Measurements from ENCODE around the gene SNN. TPM values are rescaled to one million over a fixed set of nuclear protein-coding genes. Genes with fewer than 3 reads are reported as not detected.

Gene SNN
- total RNA-seq, 1 experiment from 2014 or later = 65.2 TPM

DNA sequence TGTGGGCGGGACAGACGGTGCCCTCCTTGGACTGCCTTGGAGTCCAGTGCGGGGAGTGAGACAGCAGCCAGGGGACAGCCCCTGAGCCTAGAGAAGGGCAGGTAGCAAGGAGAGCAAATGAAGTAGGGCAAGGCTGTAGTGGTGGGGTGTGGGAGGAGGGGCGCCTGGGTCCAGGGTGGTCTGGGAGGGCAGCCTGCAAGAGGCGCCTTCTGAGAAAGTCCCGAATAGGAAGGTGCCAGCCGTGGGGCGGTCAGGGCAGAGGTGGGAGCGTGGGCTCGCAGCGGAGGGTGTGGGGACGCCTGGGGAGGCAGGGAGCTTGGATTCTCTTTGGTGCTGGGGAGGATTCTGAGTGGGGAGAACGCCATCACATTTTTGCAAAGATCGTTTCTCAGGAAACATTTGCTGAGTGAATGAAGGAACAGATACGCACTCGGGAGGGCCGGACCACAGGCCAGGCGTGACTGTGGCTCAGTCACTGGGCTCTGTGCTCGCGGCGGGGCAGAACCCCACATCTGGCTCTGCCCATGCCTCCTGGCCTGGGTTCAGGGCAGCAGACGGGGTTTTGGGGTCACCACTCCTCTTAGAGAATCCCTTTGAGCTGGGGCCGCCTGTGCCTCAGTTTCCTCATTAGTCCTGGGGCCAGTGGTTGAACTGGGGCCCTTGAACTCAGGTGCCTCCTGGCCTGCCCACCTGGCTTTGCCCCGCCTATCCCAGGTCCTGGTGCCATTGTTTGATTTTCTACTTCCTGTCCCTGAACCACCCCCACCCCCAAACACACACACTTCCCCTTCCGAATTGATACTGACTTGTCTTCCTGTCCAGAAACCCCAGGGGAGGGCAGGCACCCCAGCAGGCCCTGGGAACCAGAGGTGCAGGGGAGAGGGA, 4.2 kb downstream of the SNN start (continued):
- no peak for TF ChIP-seq ZNF232 (CRISPR knock-in tag; IDR thresholded peaks at IDR 0.05)

DNA sequence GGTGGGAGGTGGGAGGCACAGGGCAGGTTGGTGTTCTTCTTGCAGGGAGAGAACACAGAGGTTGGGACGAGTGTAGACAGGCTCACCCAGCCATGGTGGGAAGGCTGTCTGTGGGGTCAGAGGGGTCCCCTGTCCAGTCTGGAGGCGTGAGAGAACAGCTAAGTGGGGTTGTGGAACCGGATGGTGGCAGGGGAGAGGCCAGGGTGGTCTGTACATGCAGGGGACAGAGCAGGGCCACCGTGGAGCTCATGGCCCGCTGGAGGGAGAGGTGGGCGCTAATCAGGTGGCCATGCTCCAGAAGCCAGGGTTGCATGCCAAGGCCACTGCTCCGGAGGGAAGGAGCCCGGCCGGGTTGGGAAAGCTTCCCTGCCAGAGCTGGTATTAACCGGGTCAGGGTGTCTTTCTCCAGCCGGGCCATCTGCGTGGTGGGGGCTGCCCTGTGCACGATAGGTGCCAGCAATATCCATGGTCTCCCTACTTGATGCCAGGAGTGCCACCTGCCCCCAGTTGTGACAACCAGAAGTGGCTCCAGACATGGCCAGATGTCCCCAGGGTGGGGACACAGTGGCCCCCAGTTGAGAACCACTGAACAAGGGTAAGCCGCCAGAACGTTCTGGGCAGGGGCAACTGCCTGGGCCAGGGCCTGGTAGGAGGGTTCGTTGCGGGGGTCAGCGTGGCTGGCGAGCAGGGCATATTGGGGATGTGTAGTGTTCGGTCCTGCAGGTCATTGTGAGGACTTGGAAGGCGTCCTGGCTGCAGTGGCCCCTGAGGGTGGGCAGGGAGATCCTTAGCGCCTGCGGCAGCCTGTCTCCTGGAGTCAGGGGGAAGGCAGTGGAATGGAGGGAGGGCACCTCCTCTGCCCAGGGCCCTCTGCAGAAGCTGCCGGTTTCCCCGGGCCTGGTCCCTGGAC, 5.1 kb downstream of the SNN start:
- Mint-ChIP-seq H3K27me3 (ENCODE audit: low read depth) (no peaks in the 10 kb centered on the region), H3K9me3 (no peaks in the 10 kb centered on the region), H3K4me1 (peaks cover 53% of the 10 kb centered on the region), H3K27ac (peak overlapping the region; percentile 86), H3K4me3 (no peak overlapping the region), H3K36me3 (peaks cover 23% of the 10 kb centered on the region)
- DNase-seq (ENCODE audit: low spot score) = no peak
- TF ChIP-seq TCF7 (CRISPR knock-in tag; IDR thresholded peaks at IDR 0.05; ENCODE audit: low read depth) (no peak), TP53 (CRISPR knock-in tag; IDR thresholded peaks at IDR 0.05) (no peak), SMAD3 (CRISPR knock-in tag; IDR thresholded peaks at IDR 0.05; ENCODE audit: borderline replicate concordance) (no peak), NFE2L1 (CRISPR knock-in tag; IDR thresholded peaks at IDR 0.05) (no peak), NFATC4 (CRISPR knock-in tag; IDR thresholded peaks at IDR 0.05) (no peak), ELF4 (CRISPR knock-in tag; IDR thresholded peaks at IDR 0.05; ENCODE audit: low read depth) (no peak), JAZF1 (CRISPR knock-in tag; IDR thresholded peaks at IDR 0.05) (no peak), TEAD1 (CRISPR knock-in tag; IDR thresholded peaks at IDR 0.05) (no peak), HMGA2 (CRISPR knock-in tag; IDR thresholded peaks at IDR 0.05) (no peak)
- TF ChIP-seq, protein P1, sequence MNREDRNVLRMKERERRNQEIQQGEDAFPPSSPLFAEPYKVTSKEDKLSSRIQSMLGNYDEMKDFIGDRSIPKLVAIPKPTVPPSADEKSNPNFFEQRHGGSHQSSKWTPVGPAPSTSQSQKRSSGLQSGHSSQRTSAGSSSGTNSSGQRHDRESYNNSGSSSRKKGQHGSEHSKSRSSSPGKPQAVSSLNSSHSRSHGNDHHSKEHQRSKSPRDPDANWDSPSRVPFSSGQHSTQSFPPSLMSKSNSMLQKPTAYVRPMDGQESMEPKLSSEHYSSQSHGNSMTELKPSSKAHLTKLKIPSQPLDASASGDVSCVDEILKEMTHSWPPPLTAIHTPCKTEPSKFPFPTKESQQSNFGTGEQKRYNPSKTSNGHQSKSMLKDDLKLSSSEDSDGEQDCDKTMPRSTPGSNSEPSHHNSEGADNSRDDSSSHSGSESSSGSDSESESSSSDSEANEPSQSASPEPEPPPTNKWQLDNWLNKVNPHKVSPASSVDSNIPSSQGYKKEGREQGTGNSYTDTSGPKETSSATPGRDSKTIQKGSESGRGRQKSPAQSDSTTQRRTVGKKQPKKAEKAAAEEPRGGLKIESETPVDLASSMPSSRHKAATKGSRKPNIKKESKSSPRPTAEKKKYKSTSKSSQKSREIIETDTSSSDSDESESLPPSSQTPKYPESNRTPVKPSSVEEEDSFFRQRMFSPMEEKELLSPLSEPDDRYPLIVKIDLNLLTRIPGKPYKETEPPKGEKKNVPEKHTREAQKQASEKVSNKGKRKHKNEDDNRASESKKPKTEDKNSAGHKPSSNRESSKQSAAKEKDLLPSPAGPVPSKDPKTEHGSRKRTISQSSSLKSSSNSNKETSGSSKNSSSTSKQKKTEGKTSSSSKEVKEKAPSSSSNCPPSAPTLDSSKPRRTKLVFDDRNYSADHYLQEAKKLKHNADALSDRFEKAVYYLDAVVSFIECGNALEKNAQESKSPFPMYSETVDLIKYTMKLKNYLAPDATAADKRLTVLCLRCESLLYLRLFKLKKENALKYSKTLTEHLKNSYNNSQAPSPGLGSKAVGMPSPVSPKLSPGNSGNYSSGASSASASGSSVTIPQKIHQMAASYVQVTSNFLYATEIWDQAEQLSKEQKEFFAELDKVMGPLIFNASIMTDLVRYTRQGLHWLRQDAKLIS (CRISPR knock-in tag; IDR thresholded peaks at IDR 0.05; ENCODE audit: borderline replicate concordance) = no peak
- TF ChIP-seq, protein P2, sequence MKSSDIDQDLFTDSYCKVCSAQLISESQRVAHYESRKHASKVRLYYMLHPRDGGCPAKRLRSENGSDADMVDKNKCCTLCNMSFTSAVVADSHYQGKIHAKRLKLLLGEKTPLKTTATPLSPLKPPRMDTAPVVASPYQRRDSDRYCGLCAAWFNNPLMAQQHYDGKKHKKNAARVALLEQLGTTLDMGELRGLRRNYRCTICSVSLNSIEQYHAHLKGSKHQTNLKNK (CRISPR knock-in tag; IDR thresholded peaks at IDR 0.05) = no peak
- no peak for ATAC-seq
- ChIA-PET POLR2A (no interaction called here), CTCF (interaction anchor here (0.6 to 2.1 kb wide), 3 partner anchors 31 to 411 kb away, joined by 3 to 7 read pairs (median 4); no protein-coding TSS in a partner anchor)

DNA sequence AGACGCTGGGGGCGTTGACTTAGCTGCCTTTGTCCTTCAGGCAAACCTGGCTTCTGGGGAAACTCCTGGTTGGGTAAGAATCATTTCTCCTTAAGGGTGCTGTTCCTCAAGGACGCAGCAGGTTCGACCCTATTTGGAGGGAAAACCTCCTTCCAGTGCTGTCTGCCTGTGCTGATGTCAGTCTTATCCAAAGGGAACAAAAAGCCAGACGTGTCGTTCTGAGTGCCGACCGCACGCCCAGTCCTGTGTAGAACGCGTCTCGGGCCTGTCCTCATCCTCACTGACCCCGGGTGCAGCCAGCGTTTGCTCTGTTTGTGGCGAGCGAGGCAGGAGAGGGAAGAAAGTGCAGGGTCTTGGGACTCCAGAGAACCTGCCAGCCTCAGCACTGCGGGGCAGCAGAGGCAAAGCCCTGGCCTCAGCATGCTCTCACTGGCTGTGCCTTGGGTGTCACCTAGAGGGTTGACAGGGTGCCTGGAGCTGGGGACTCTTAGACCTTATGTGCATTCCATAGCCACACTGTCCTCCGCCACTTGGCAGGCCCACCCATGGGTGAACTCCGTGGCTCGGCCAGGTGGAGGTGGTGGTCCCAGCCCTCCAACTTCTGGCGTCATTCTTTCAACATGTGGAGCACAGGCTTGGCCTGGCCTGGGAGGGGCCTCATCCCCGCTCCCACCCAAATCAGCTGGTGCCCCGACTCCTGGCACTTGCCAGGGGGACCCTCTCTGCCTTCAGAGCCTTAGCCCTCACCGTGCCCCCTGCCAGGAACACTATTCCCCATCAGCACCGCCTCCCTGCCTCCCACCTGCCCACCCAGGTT, 6.0 kb downstream of the SNN start:
- Mint-ChIP-seq H3K9me3 (no peaks in the 10 kb centered on the region), H3K36me3 (peaks cover 30% of the 10 kb centered on the region), H3K27me3 (ENCODE audit: low read depth) (no peaks in the 10 kb centered on the region), H3K4me1 (peaks cover 53% of the 10 kb centered on the region), H3K4me3 (no peak overlapping the region), H3K27ac (peak overlapping the region; percentile 78)
- CTCF ChIA-PET = interaction anchor here (0.6 to 2.1 kb wide), 4 partner anchors 31 to 412 kb away, joined by 3 to 7 read pairs (median 4); no protein-coding TSS in a partner anchor
- ATAC-seq = no peak
- no peak for DNase-seq (ENCODE audit: low spot score)
- POLR2A ChIA-PET = no interaction called here
- no peak for TF ChIP-seq NR1H2 (CRISPR knock-in tag; IDR thresholded peaks at IDR 0.05)
- TF ChIP-seq NFE2L1 (CRISPR knock-in tag; IDR thresholded peaks at IDR 0.05) = no peak
- no peak for TF ChIP-seq NFATC4 (CRISPR knock-in tag; IDR thresholded peaks at IDR 0.05)
- TF ChIP-seq CBFB (CRISPR knock-in tag; IDR thresholded peaks at IDR 0.05; ENCODE audit: low read depth) = no peak
- no peak for TF ChIP-seq NR2C2 (CRISPR knock-in tag; IDR thresholded peaks at IDR 0.05)
- TF ChIP-seq ZNF121 (CRISPR knock-in tag; IDR thresholded peaks at IDR 0.05) = no peak
- TF ChIP-seq ESRRA (CRISPR knock-in tag; IDR thresholded peaks at IDR 0.05; ENCODE audit: borderline replicate concordance) = no peak
- no peak for TF ChIP-seq ZNF423 (CRISPR knock-in tag; IDR thresholded peaks at IDR 0.05)
- TF ChIP-seq, protein P3, sequence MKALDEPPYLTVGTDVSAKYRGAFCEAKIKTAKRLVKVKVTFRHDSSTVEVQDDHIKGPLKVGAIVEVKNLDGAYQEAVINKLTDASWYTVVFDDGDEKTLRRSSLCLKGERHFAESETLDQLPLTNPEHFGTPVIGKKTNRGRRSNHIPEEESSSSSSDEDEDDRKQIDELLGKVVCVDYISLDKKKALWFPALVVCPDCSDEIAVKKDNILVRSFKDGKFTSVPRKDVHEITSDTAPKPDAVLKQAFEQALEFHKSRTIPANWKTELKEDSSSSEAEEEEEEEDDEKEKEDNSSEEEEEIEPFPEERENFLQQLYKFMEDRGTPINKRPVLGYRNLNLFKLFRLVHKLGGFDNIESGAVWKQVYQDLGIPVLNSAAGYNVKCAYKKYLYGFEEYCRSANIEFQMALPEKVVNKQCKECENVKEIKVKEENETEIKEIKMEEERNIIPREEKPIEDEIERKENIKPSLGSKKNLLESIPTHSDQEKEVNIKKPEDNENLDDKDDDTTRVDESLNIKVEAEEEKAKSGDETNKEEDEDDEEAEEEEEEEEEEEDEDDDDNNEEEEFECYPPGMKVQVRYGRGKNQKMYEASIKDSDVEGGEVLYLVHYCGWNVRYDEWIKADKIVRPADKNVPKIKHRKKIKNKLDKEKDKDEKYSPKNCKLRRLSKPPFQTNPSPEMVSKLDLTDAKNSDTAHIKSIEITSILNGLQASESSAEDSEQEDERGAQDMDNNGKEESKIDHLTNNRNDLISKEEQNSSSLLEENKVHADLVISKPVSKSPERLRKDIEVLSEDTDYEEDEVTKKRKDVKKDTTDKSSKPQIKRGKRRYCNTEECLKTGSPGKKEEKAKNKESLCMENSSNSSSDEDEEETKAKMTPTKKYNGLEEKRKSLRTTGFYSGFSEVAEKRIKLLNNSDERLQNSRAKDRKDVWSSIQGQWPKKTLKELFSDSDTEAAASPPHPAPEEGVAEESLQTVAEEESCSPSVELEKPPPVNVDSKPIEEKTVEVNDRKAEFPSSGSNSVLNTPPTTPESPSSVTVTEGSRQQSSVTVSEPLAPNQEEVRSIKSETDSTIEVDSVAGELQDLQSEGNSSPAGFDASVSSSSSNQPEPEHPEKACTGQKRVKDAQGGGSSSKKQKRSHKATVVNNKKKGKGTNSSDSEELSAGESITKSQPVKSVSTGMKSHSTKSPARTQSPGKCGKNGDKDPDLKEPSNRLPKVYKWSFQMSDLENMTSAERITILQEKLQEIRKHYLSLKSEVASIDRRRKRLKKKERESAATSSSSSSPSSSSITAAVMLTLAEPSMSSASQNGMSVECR (CRISPR knock-in tag; IDR thresholded peaks at IDR 0.05; ENCODE audit: borderline replicate concordance) = no peak
